Esophagus squamous epithelium (tissue), 4 donors: Measurements from ENCODE around the gene SETSIP.
"Not testable (repeated sequence)": the region's sequence is repeated elsewhere in the genome, so short reads cannot be mapped to it uniquely, and the experiment has no call there.

Experiments
- CTCF ChIP-seq, 6 experiments: fragments of 450-650 bp in 4 of 6; fragments of 200-600 bp in 2 of 6; sonication (generic) in 2 of 6; IDR thresholded peaks; one replicate each; pipeline ENCODE4 v1.5.1; 2016 to 2019; ENCODE audit warnings: antibody characterized with exemption in 6 of 6, mild to moderate bottlenecking in 4 of 6, moderate library complexity in 4 of 6
- POLR2A ChIP-seq, 4 donors: fragments of 450-650 bp; IDR thresholded peaks; one replicate each; pipeline ENCODE4 v1.6.1; 2017; ENCODE audit warnings: antibody characterized with exemption in 4 of 4, mild to moderate bottlenecking in 4 of 4, moderate library complexity in 3 of 4

GRCh38 chr1:92074446-92074845 lies 765 bp downstream of the SETSIP start:
- TF ChIP-seq CTCF, POLR2A (IDR thresholded peaks at IDR 0.05): not testable (repeated sequence)
